Measurements from ENCODE around the gene DTNA.
"Not testable (repeated sequence)": the region's sequence is repeated elsewhere in the genome, so short reads cannot be mapped to it uniquely, and the experiment has no call there.

The DTNA gene

GRCh38 chr18:34704823-34705222 is 5.3 kb upstream of the DTNA start:
- FAIRE-seq (no peak), DNase-seq (ENCODE audit: insufficient read length, low spot score) (no peak)
- TF ChIP-seq, protein P1, sequence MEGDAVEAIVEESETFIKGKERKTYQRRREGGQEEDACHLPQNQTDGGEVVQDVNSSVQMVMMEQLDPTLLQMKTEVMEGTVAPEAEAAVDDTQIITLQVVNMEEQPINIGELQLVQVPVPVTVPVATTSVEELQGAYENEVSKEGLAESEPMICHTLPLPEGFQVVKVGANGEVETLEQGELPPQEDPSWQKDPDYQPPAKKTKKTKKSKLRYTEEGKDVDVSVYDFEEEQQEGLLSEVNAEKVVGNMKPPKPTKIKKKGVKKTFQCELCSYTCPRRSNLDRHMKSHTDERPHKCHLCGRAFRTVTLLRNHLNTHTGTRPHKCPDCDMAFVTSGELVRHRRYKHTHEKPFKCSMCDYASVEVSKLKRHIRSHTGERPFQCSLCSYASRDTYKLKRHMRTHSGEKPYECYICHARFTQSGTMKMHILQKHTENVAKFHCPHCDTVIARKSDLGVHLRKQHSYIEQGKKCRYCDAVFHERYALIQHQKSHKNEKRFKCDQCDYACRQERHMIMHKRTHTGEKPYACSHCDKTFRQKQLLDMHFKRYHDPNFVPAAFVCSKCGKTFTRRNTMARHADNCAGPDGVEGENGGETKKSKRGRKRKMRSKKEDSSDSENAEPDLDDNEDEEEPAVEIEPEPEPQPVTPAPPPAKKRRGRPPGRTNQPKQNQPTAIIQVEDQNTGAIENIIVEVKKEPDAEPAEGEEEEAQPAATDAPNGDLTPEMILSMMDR (IDR thresholded peaks at IDR 0.05; ENCODE audit: insufficient read depth, missing control alignments): no peak

DNA sequence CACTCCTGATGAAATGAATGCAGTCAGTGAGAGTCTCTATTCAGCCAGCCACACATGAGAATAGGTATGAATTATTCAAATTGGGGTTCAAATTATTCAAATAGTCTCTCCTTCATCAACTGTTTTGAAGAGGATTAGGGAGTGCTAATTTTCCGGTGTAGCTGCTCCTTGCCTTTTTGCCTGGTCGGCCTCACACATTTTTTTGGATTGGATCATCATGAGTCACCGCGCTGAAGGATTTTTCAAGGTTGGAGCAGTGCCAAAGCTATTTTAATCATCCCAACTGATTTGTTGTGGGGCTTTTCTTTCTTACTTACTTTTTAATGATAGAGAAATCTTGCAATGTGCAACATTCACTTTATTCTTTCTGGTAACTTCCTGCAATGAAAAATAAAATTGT is 2.4 kb upstream of the DTNA start:
- TF ChIP-seq, protein P1 (IDR thresholded peaks at IDR 0.05; ENCODE audit: insufficient read depth, missing control alignments): no peak
- FAIRE-seq: no peak
- DNase-seq (ENCODE audit: insufficient read length, low spot score): no peak

DNA sequence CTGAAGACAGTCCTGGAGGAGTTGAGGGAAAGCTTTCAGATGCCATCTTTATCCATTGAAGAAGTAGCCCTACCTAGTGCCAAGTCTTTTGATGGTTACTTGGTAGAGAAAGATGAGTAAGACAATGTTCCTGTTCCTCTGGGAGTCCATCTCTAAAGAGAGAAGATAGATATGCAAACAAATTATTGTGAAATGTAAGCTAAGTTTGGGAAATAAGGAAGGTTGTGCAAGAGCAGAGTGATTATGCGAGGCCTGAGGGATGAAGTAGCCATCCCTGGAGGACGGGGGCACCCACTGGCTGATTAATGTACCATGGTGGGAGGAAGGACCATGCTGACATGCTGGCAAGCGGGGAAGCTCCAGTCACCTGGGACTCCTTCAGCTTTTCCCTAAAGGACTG is 994 bp upstream of the DTNA start:
- DNase-seq (ENCODE audit: insufficient read length, low spot score): no peak
- peak; percentile 60 for FAIRE-seq
- TF ChIP-seq, protein P1 (IDR thresholded peaks at IDR 0.05; ENCODE audit: insufficient read depth, missing control alignments): no peak

DNA sequence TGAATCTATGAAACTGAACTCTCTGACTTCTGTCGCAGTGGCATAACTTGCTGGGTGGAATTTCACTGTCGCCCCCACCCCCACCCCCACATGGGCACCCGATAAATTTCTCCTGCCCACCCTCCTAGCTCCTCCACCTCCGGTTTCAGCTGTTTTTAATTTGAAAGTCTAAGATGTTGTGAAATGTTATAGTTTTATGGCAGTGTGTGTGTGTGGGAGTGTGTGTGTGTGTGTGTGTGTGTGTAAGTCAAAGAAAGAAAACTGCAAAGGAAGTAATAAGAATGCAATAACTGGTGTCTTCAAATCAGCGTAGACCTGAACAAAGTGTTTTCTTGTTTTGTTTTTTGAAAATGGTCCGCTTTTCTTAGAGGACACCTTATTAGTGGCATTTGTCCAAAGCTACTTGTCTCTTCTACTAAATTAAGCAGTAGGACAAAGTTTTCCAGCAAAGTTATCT is 388 bp downstream of the DTNA start:
- FAIRE-seq: peak; percentile 46
- TF ChIP-seq, protein P1 (IDR thresholded peaks at IDR 0.05; ENCODE audit: insufficient read depth, missing control alignments): no peak
- DNase-seq (ENCODE audit: insufficient read length, low spot score): no peak

GRCh38 chr18:34710934-34711333 is 836 bp downstream of the DTNA start:
- no peak for DNase-seq (ENCODE audit: insufficient read length, low spot score)
- TF ChIP-seq, protein P1 (IDR thresholded peaks at IDR 0.05; ENCODE audit: insufficient read depth, missing control alignments): no peak
- no peak for FAIRE-seq

DNA sequence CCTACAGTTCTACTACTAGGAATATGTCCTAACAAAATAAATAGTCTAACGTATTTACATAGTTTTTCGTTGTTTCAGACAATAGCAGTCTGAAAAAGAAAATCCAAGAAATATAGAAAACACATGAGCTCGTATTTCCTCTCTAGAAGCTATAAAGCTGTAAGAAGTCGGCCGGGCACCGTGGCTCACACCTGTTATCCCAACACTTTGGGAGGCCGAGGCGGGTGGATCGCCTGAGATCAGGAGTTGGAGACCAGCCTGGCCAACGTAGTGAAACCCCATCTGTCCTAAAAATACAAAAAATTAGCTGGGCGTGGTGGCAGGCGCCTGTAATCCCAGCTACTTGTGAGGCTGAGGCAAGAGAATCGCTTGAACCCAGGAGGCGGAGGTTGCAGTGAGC is 6.0 kb downstream of the DTNA start:
- FAIRE-seq; DNase-seq (ENCODE audit: insufficient read length, low spot score): not testable (repeated sequence)

DNA sequence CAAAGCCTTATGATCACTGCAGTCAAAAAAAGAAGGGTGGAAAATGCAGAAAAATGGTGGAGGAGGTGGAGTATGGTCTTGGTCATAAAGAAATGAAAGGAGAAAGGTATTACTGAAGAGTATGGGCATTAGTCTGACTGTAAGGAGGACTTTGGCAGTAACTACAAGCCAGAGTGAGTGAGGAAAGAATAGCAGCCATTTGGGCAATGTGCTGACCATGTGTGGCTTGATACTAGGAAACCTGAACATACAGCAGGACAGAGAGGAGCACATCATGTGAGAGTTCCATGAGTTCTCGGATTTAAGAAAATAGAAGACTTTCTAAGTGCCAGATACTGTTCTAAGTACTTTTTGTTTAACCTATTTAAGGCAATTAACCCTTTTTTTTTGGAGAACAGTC is 8.5 kb downstream of the DTNA start:
- TF ChIP-seq, protein P1 (IDR thresholded peaks at IDR 0.05; ENCODE audit: insufficient read depth, missing control alignments): no peak
- no peak for DNase-seq (ENCODE audit: insufficient read length, low spot score)
- FAIRE-seq: no peak

- no peak for DNase-seq (ENCODE audit: insufficient read length, low spot score)
- no peak for FAIRE-seq
- TF ChIP-seq, protein P1 (IDR thresholded peaks at IDR 0.05; ENCODE audit: insufficient read depth, missing control alignments): no peak
Observed at GRCh38 chr18:34720220-34720619, 10.1 kb downstream of the DTNA start.
